Measurements from ENCODE around the gene GBE1.

The GBE1 gene

GRCh38 chr3:81732642-81733041 lies 28.8 kb downstream of the GBE1 start:
- TF ChIP-seq GATA3 (IDR thresholded peaks at IDR 0.05; ENCODE audit: low read depth, low read length) = no peak
- no peak for TF ChIP-seq GATA2 (IDR thresholded peaks at IDR 0.05; ENCODE audit: low read depth, low read length)

DNA sequence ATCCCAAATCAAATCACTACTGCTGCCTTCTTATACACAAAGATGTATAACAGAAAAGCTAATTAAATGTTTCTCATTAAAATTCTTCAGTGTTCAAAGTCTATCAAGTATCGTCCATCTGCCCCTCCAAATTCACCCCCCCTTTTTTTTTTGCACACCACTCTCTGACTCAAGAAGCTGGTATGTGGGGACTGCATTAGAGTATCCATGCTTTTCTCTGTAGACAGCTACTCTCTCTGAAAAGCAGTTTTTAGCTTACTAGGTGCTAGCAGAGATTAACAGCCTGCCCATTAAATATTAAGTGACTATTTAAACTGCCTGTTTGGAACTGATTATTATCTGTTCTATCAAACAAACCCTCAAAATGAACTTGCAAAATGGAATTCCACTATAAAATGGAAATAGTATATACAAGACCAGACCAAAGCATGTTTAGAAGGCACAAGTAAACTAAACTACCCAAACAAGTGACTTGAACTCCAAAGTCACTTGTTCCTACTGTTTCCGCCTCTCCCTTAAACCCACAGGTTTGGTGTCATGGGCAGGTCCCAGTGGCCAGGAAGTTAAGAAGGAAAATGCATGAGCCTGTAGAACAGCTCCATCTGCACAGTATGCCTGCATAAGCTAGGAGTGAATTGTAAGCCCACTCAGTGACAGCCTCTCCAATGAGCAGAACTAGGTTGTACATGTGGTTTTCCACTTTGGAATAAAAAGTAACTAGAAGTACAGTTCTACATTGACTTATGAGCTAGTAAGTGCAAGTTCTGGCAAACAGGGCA lies 32.5 kb downstream of the GBE1 start:
- TF ChIP-seq GATA2 (IDR thresholded peaks at IDR 0.05; ENCODE audit: low read depth, low read length) (no peak), GATA3 (IDR thresholded peaks at IDR 0.05; ENCODE audit: low read depth, low read length) (no peak)

DNA sequence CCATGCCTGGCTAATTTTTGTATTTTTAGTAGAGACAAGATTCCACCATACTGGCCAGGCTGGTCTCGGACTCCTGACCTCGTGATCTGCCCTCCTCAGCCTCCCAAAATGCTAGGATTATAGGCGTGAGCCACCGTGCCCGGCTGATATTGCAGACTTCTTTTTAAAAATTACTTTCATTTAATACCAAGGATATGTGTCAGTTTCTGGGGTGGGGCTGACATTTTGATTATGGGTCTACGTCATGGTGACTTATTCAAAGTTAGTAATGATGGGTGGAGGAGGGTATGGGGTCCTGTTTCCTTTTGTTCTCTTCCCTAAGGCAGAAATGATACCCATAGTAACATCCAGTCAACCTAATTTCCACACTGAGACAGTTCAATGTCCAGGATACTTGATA lies 34.7 kb downstream of the GBE1 start:
- TF ChIP-seq GATA2 (IDR thresholded peaks at IDR 0.05; ENCODE audit: low read depth, low read length) (no peak), GATA3 (IDR thresholded peaks at IDR 0.05; ENCODE audit: low read depth, low read length) (no peak)

- TF ChIP-seq GATA3 (IDR thresholded peaks at IDR 0.05; ENCODE audit: low read depth, low read length) = no peak
- no peak for TF ChIP-seq GATA2 (IDR thresholded peaks at IDR 0.05; ENCODE audit: low read depth, low read length)
Measured at GRCh38 chr3:81726132-81726531, 35.3 kb downstream of the GBE1 start.

GRCh38 chr3:81723732-81724313 lies 37.6 kb downstream of the GBE1 start:
- TF ChIP-seq GATA2 (IDR thresholded peaks at IDR 0.05; ENCODE audit: low read depth, low read length) (no peak), GATA3 (IDR thresholded peaks at IDR 0.05; ENCODE audit: low read depth, low read length) (no peak)

DNA sequence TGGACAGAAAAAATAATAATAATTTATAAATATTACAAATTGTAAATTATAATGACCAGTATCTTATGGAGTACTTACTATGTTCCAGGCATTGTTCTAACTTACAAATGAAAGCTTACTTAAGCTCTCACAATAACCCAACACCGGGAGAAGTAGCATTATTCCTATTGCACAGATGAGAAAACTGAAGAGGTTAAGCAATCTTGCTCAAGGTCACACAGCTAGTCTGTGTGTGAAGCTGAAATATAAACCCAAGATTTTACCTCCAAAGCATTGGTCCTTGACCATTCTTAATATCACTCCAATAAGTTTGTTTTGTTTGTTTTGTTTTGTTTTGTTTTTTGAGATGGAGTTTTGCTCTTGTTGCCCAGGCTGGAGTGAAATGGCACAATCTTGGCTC lies 43.1 kb downstream of the GBE1 start:
- TF ChIP-seq GATA3 (IDR thresholded peaks at IDR 0.05; ENCODE audit: low read depth, low read length) (no peak), GATA2 (IDR thresholded peaks at IDR 0.05; ENCODE audit: low read depth, low read length) (no peak)

- TF ChIP-seq GATA3 (IDR thresholded peaks at IDR 0.05; ENCODE audit: low read depth, low read length) (no peak), GATA2 (IDR thresholded peaks at IDR 0.05; ENCODE audit: low read depth, low read length) (no peak)
Measured at GRCh38 chr3:81716870-81717509, 44.5 kb downstream of the GBE1 start.

- TF ChIP-seq GATA3 (IDR thresholded peaks at IDR 0.05; ENCODE audit: low read depth, low read length) (no peak), GATA2 (IDR thresholded peaks at IDR 0.05; ENCODE audit: low read depth, low read length) (no peak)
Measured at GRCh38 chr3:81713031-81713430, 48.4 kb downstream of the GBE1 start.

GRCh38 chr3:81709606-81710005 lies 51.8 kb downstream of the GBE1 start:
- TF ChIP-seq GATA3 (IDR thresholded peaks at IDR 0.05; ENCODE audit: low read depth, low read length) = no peak

- TF ChIP-seq GATA2 (IDR thresholded peaks at IDR 0.05; ENCODE audit: low read depth, low read length) (no peak), GATA3 (IDR thresholded peaks at IDR 0.05; ENCODE audit: low read depth, low read length) (no peak)
Measured at GRCh38 chr3:81707996-81708395, 53.4 kb downstream of the GBE1 start.

DNA sequence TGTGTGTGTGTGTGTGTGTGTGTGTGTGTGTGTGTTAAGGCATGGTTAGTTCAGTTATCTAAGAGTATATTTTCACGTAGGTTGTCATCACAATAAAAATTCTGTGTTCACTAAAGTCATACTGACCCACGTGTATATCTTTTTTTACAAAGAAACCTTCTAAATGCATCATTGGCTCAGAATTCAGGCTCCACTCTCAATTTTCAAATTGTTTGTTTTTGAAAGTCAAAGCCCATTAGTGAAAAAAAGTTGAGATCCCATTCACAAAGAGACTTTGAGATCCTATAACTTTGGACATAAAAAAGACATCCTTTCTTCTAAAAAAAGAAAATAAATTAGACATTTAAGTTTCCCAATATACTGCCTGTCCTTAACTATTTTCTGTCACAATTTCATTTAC lies 59.3 kb downstream of the GBE1 start:
- TF ChIP-seq GATA2 (IDR thresholded peaks at IDR 0.05; ENCODE audit: low read depth, low read length) (no peak), GATA3 (IDR thresholded peaks at IDR 0.05; ENCODE audit: low read depth, low read length) (no peak)

- TF ChIP-seq GATA2 (IDR thresholded peaks at IDR 0.05; ENCODE audit: low read depth, low read length) (no peak), GATA3 (IDR thresholded peaks at IDR 0.05; ENCODE audit: low read depth, low read length) (no peak)
Measured at GRCh38 chr3:81699536-81700320, 61.7 kb downstream of the GBE1 start.

DNA sequence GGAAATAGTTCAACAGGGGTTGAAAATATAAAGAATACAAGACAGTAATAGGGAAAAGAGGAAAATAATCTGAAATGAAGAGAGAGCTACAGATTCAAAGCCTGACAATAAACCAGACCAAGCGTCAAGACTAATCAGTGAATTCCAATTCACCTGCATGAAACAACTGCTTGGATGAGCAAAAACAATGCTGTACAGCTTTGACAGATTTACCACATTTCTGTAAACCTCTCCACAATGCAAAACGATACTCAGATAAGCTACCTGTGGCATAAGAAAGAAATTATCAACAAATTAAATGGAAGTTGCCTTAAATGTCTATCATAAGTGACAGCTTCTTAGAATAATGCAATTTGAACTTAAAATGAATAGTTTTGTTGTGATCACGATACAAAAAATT lies 65.4 kb downstream of the GBE1 start:
- TF ChIP-seq GATA2 (IDR thresholded peaks at IDR 0.05; ENCODE audit: low read depth, low read length) (no peak), GATA3 (IDR thresholded peaks at IDR 0.05; ENCODE audit: low read depth, low read length) (no peak)

- TF ChIP-seq GATA2 (IDR thresholded peaks at IDR 0.05; ENCODE audit: low read depth, low read length) (no peak), GATA3 (IDR thresholded peaks at IDR 0.05; ENCODE audit: low read depth, low read length) (no peak)
Measured at GRCh38 chr3:81695302-81695701, 66.1 kb downstream of the GBE1 start.

Data from SH-SY5Y (cell line).